Muscle of arm (tissue), 12 donors: ENCODE measurements around the gene SPRED1. TPM values are rescaled to one million over a fixed set of nuclear protein-coding genes. Genes with fewer than 3 reads are reported as not detected.

Source experiments
- polyA plus RNA-seq, 12 donors: library from polyadenylated mRNA; unstranded; fragments of 120-200 nt; gene quantifications; one replicate each; pipeline ENCODE4 v1.2.1, GENCODE V29; 2013; ENCODE audit not compliant: insufficient read length in 12 of 12

The SPRED1 gene
- polyA plus RNA-seq, 12 donors = 24.9 to 51.5 (median 35.6) TPM; not detected in 1

Other genes with a start within 250 kb of the SPRED1 start
- gene FAM98B, start 201.3 kb downstream of the SPRED1 start, polyA plus RNA-seq = 10 to 100 TPM in 11 of 12 donors, not detected in 1; 24.7 to 43.7 (median 38.9) TPM